Smooth muscle cell (in vitro differentiated cells): ENCODE data around the gene SLC16A12. TPM values are rescaled to one million over a fixed set of nuclear protein-coding genes. Genes with fewer than 3 reads are reported as not detected.

Source experiments
- DNase-seq: peaks from one replicate; lab custom pipeline; 2025; ENCODE audit not compliant: unreplicated experiment; lab: John Stamatoyannopoulos, UW
- H2AFZ ChIP-seq: fragments of 200-600 bp; sonication (generic); 2 replicates; pipeline ENCODE4 v1.6.0; 2016; ENCODE audit warnings: antibody characterized with exemption, low read depth, mild to moderate bottlenecking
- H3F3A ChIP-seq: fragments of 200-600 bp; sonication (generic); 2 replicates; pipeline ENCODE4 v1.6.0; 2017; ENCODE audit warnings: antibody characterized with exemption, low read depth
- H3K27ac ChIP-seq: fragments of 200-600 bp; sonication (generic); 2 replicates; pipeline ENCODE4 v1.5.1; 2016; ENCODE audit warnings: low read depth, mild to moderate bottlenecking
- H3K27me3 ChIP-seq: fragments of 200-600 bp; sonication (generic); 2 replicates; pipeline ENCODE4 v1.6.1; 2016; ENCODE audit warnings: low read depth, mild to moderate bottlenecking
- H3K36me3 ChIP-seq: fragments of 200-600 bp; sonication (generic); 2 replicates; pipeline ENCODE4 v1.5.1; 2016; ENCODE audit warnings: low read depth
- H3K4me1 ChIP-seq: fragments of 200-600 bp; sonication (generic); 2 replicates; pipeline ENCODE4 v1.5.1; 2016; ENCODE audit warnings: low read depth
- H3K4me2 ChIP-seq: fragments of 200-600 bp; sonication (generic); 2 replicates; pipeline ENCODE4 v1.6.0; 2016; ENCODE audit warnings: mild to moderate bottlenecking
- H3K4me3 ChIP-seq: fragments of 200-600 bp; sonication (generic); 2 replicates; pipeline ENCODE4 v1.5.1; 2016; ENCODE audit warnings: mild to moderate bottlenecking
- H3K79me2 ChIP-seq: fragments of 200-600 bp; sonication (generic); 2 replicates; pipeline ENCODE4 v1.6.0; 2016; ENCODE audit warnings: low read depth, mild to moderate bottlenecking
- H3K9ac ChIP-seq: fragments of 200-600 bp; sonication (generic); 2 replicates; pipeline ENCODE4 v1.6.0; 2016; ENCODE audit warnings: low read depth
- H3K9me3 ChIP-seq: fragments of 200-600 bp; sonication (generic); replicated peaks from 2 replicates; pipeline ENCODE4 v1.5.1; 2016; ENCODE audit warnings: low read depth
- H4K20me1 ChIP-seq: fragments of 200-600 bp; sonication (generic); 2 replicates; pipeline ENCODE4 v1.6.0; 2016; ENCODE audit warnings: low read depth
- WGBS: methylation state at CpG from one replicate; pipeline ENCODE4 v1.1.7; 2016; ENCODE audit warnings: low lambda C conversion rate; 5-methylcytosine and 5-hydroxymethylcytosine counted together
- polyA plus RNA-seq: library from polyadenylated mRNA; unstranded; fragments of >200 nt; fragmentation: Nextera tagmentation; extraction: Ambion mirVana; gene quantifications from 2 replicates; pipeline ENCODE4 v1.2.1, GENCODE V29; 2016
- total RNA-seq: library from RNA; depleted of rRNA; stranded (reverse); fragments of >200 nt; gene quantifications from 2 replicates; pipeline ENCODE4 v1.2.3, GENCODE V29; 2014
- TF ChIP-seq, protein P1 (sequence below): fragments of 200-600 bp; sonication (generic); IDR thresholded peaks from 2 replicates; pipeline ENCODE4 v1.5.1; 2017; ENCODE audit warnings: borderline replicate concordance, mild to moderate bottlenecking, antibody characterized with exemption; ENCODE audit not compliant: insufficient read depth, poor library complexity, severe bottlenecking

The SLC16A12 gene
- total and polyA plus RNA-seq, 2 experiments from 2014 or later, result not detected

- H3K36me3 ChIP-seq, result no peaks in the 10 kb centered on the region
Observed at GRCh38 chr10:89565180-89565579, 29.8 kb upstream of the SLC16A12 start.

DNA sequence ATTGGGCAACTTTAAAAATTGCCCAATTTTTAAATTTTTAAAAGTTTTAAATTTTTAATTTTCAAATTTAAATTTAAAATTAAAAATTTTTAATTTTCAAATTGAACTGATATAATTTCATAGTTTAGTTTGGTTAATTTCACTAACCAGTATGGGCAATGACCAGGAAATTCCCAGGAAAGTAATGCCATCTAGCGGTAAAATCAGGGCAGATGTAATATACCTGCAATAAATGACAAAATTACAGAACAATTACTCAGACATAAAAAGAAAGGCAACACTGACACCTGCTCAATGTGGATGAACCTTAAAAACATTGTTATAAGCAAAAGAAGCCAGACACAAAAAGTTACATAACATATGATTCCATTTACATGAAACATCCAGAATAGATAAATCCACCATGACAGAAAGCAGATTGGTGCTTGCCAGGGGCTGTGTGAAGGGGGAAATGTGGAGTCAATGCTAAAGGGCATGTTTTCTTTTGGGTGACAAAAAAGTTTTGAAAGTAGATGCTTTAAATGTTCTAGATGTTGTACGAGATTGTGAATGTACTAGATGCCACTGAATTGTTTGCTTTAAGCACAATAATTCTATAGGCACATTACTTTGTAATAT lies 28.6 kb upstream of the SLC16A12 start:
- no peaks in the 10 kb centered on the region for H3K27me3 ChIP-seq
- DNase-seq, result no peak
- H3K9ac ChIP-seq, result no peak overlapping the region
- no peaks in the 10 kb centered on the region for H3K79me2 ChIP-seq
- H3K9me3 ChIP-seq, result no peaks in the 10 kb centered on the region
- no peaks in the 10 kb centered on the region for H3F3A ChIP-seq
- H3K4me2 ChIP-seq, result no peak overlapping the region
- 16% methylated on average over 2 of the region's 2 CpGs for WGBS
- no peak overlapping the region for H2AFZ ChIP-seq
- TF ChIP-seq, protein P1, sequence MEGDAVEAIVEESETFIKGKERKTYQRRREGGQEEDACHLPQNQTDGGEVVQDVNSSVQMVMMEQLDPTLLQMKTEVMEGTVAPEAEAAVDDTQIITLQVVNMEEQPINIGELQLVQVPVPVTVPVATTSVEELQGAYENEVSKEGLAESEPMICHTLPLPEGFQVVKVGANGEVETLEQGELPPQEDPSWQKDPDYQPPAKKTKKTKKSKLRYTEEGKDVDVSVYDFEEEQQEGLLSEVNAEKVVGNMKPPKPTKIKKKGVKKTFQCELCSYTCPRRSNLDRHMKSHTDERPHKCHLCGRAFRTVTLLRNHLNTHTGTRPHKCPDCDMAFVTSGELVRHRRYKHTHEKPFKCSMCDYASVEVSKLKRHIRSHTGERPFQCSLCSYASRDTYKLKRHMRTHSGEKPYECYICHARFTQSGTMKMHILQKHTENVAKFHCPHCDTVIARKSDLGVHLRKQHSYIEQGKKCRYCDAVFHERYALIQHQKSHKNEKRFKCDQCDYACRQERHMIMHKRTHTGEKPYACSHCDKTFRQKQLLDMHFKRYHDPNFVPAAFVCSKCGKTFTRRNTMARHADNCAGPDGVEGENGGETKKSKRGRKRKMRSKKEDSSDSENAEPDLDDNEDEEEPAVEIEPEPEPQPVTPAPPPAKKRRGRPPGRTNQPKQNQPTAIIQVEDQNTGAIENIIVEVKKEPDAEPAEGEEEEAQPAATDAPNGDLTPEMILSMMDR, result peak; percentile 85
- no peaks in the 10 kb centered on the region for H3K36me3 ChIP-seq
- no peaks in the 10 kb centered on the region for H3K4me1 ChIP-seq
- H4K20me1 ChIP-seq, result no peaks in the 10 kb centered on the region
- no peak overlapping the region for H3K4me3 ChIP-seq
- no peak overlapping the region for H3K27ac ChIP-seq

More at GRCh38 chr10:89565180-89565579, 29.8 kb upstream of the SLC16A12 start:
- Histone ChIP-seq H3K4me1 (no peaks in the 10 kb centered on the region), H3K4me3 (no peak overlapping the region), H3K9ac (no peak overlapping the region), H3F3A (no peaks in the 10 kb centered on the region), H2AFZ (no peak overlapping the region), H3K27me3 (no peaks in the 10 kb centered on the region), H3K27ac (no peak overlapping the region), H3K4me2 (no peak overlapping the region), H4K20me1 (no peaks in the 10 kb centered on the region), H3K79me2 (no peaks in the 10 kb centered on the region), H3K9me3 (no peaks in the 10 kb centered on the region)
- TF ChIP-seq, protein P1, result no peak
- 87% methylated on average over 1 of the region's 1 CpG for WGBS
- no peak for DNase-seq

GRCh38 chr10:89563311-89563710 lies 27.9 kb upstream of the SLC16A12 start:
- Histone ChIP-seq H3K27me3 (no peaks in the 10 kb centered on the region), H3K4me3 (no peak overlapping the region), H4K20me1 (no peaks in the 10 kb centered on the region), H3F3A (no peaks in the 10 kb centered on the region), H3K27ac (no peak overlapping the region), H3K4me1 (no peaks in the 10 kb centered on the region), H3K9ac (no peak overlapping the region), H3K36me3 (no peaks in the 10 kb centered on the region), H3K9me3 (no peaks in the 10 kb centered on the region), H2AFZ (no peak overlapping the region), H3K4me2 (no peak overlapping the region), H3K79me2 (no peaks in the 10 kb centered on the region)
- TF ChIP-seq, protein P1, result no peak
- DNase-seq, result no peak
- 96% methylated on average over 3 of the region's 3 CpGs for WGBS

GRCh38 chr10:89556600-89556999 lies 21.2 kb upstream of the SLC16A12 start:
- no peak overlapping the region for H3K9ac ChIP-seq
- no peak overlapping the region for H3K4me2 ChIP-seq
- H3K79me2 ChIP-seq, result no peaks in the 10 kb centered on the region
- DNase-seq, result no peak
- TF ChIP-seq, protein P1, result no peak
- no peak overlapping the region for H2AFZ ChIP-seq
- WGBS, result 94% methylated on average over 1 of the region's 1 CpG
- no peak overlapping the region for H3K4me3 ChIP-seq
- no peaks in the 10 kb centered on the region for H3K9me3 ChIP-seq
- H3K4me1 ChIP-seq, result no peaks in the 10 kb centered on the region
- no peaks in the 10 kb centered on the region for H4K20me1 ChIP-seq
- H3K27me3 ChIP-seq, result no peaks in the 10 kb centered on the region
- peaks cover 3% of the 10 kb centered on the region for H3F3A ChIP-seq
- H3K36me3 ChIP-seq, result no peaks in the 10 kb centered on the region
- no peak overlapping the region for H3K27ac ChIP-seq
